B cell (primary cell): ENCODE data around the gene GABRR2.

Source experiments
- EZH2 ChIP-seq: IDR thresholded peaks from 2 replicates; pipeline ENCODE4 v1.6.1; 2012; ENCODE audit warnings: borderline replicate concordance, low read depth, mild to moderate bottlenecking, moderate library complexity, low read length; ENCODE audit not compliant: insufficient read depth, poor library complexity, severe bottlenecking
- TF ChIP-seq, protein P1 (sequence below): fragments of 200-600 bp; IDR thresholded peaks from one replicate; pipeline ENCODE4 v1.8.0; 2022; ENCODE audit warnings: antibody characterized with exemption, mild to moderate bottlenecking

GRCh38 chr6:89298680-89299465 is 16.2 kb downstream of the GABRR2 start:
- TF ChIP-seq, protein P1, sequence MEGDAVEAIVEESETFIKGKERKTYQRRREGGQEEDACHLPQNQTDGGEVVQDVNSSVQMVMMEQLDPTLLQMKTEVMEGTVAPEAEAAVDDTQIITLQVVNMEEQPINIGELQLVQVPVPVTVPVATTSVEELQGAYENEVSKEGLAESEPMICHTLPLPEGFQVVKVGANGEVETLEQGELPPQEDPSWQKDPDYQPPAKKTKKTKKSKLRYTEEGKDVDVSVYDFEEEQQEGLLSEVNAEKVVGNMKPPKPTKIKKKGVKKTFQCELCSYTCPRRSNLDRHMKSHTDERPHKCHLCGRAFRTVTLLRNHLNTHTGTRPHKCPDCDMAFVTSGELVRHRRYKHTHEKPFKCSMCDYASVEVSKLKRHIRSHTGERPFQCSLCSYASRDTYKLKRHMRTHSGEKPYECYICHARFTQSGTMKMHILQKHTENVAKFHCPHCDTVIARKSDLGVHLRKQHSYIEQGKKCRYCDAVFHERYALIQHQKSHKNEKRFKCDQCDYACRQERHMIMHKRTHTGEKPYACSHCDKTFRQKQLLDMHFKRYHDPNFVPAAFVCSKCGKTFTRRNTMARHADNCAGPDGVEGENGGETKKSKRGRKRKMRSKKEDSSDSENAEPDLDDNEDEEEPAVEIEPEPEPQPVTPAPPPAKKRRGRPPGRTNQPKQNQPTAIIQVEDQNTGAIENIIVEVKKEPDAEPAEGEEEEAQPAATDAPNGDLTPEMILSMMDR: no peak
- no peak for TF ChIP-seq EZH2
